K562 (cell line): ENCODE measurements around the gene FRMD5. TPM values are rescaled to one million over a fixed set of nuclear protein-coding genes. Genes with fewer than 3 reads are reported as not detected.

ENCODE experiments used
- ATAC-seq: fragments of 200-7000 bp; cut with Tn5 transposase; 3 replicates; pipeline ENCODE4 v1.9.1; 2020; ENCODE audit warnings: moderate library complexity
- BruUV-seq: library from RNA; stranded (reverse); fragments of 400-500 nt; replicated peaks from 2 replicates; lab custom pipeline; 2021; lab: Mats Ljungman, UMichigan
- CTCF ChIA-PET: fragments of 300-600 bp; formaldehyde crosslinking; extraction: SDS; loops from one replicate; lab custom pipeline; 2021; ENCODE audit warnings: low intra/inter-chr PET ratio; lab: Yijun Ruan, JAX
- POLR2A ChIA-PET: fragments of 300-600, 350-650 bp; sonication (Branson Sonifier 250); formaldehyde crosslinking; extraction: SDS; loops from one replicate; lab custom pipeline; 2021; ENCODE audit warnings: antibody characterized with exemption, inconsistent platforms; lab: Yijun Ruan, JAX
- DNase-seq, 4 experiments: peaks; one replicate each; pipeline versions ENCODE4 v3.0.0 to v3.0.0-alpha.2; 2011 to 2018; ENCODE audit warnings: low spot score in 3 of 4, mixed read lengths in 3 of 4; ENCODE audit errors: extremely low read depth in 1 of 4
- FAIRE-seq: peaks from 2 replicates; lab custom pipeline; 2011; peaks lifted over from hg19 to GRCh38; lab: Jason Lieb, UNC
- H2AFZ ChIP-seq: 2 replicates; pipeline ENCODE4 v1.6.0; 2011; ENCODE audit warnings: low read depth, low read length, control low read depth, inconsistent platforms
- H3K27ac ChIP-seq: fragments of 200-600 bp; 3 replicates; pipeline ENCODE4 v1.8.0; 2011; ENCODE audit warnings: low read depth, mild to moderate bottlenecking, control low read depth, inconsistent platforms, low read length, moderate library complexity, mixed read lengths; ENCODE audit errors: extremely low read depth
- H3K27me3 ChIP-seq, 2 experiments: fragments of 300-600 bp in 1 of 2; 2 replicates in 1 of 2; 3 replicates in 1 of 2; pipeline versions ENCODE4 v1.6.0 to v1.8.0; 2011; ENCODE audit warnings: inconsistent platforms in 2 of 2, low read length in 2 of 2, mild to moderate bottlenecking in 1 of 2, mixed read lengths in 1 of 2, moderate library complexity in 1 of 2; ENCODE audit not compliant: control insufficient read depth in 2 of 2, insufficient read depth in 2 of 2
- H3K36me3 ChIP-seq: fragments of 300-600 bp; 3 replicates; pipeline ENCODE4 v1.8.0; 2011; ENCODE audit warnings: mild to moderate bottlenecking, low read length, inconsistent platforms; ENCODE audit not compliant: control insufficient read depth, insufficient read depth
- H3K4me1 ChIP-seq, 2 experiments: fragments of 200-600 bp in 1 of 2; replicated peaks in 1 of 2; 2 replicates in 1 of 2; 3 replicates in 1 of 2; pipeline versions ENCODE4 v1.5.1 to v1.8.0; 2011; ENCODE audit warnings: inconsistent platforms in 2 of 2, low read length in 2 of 2, mild to moderate bottlenecking in 1 of 2, mixed read lengths in 1 of 2, moderate library complexity in 1 of 2; ENCODE audit not compliant: control insufficient read depth in 2 of 2, insufficient read depth in 2 of 2
- H3K4me2 ChIP-seq: 2 replicates; pipeline ENCODE4 v1.6.1; 2011; ENCODE audit warnings: low read length, control low read depth, inconsistent platforms, mixed read lengths; ENCODE audit not compliant: insufficient read depth
- H3K4me3 ChIP-seq: fragments of 200-600 bp; sonication (generic), shearing (Covaris generic); 2 replicates; pipeline ENCODE4 v1.5.1; 2016; ENCODE audit warnings: control low read depth, inconsistent platforms
- H3K79me2 ChIP-seq: fragments of 200-600 bp; 3 replicates; pipeline ENCODE4 v1.8.0; 2011; ENCODE audit warnings: low read length, inconsistent platforms; ENCODE audit not compliant: control insufficient read depth, insufficient read depth
- H3K9ac ChIP-seq, 2 experiments: 2 replicates each; pipeline versions ENCODE4 v1.6.0 to v1.6.1; 2011; ENCODE audit warnings: low read depth in 2 of 2, low read length in 2 of 2, control low read depth in 1 of 2, inconsistent platforms in 1 of 2, mild to moderate bottlenecking in 1 of 2, mixed read lengths in 1 of 2; ENCODE audit not compliant: insufficient read depth in 1 of 2
- H3K9me1 ChIP-seq: one replicate; pipeline ENCODE4 v1.6.0; 2011; ENCODE audit warnings: inconsistent platforms, mild to moderate bottlenecking, low read length, moderate library complexity; ENCODE audit not compliant: control insufficient read depth, insufficient read depth
- H3K9me3 ChIP-seq: replicated peaks from 2 replicates; pipeline ENCODE4 v1.5.1; 2011; ENCODE audit warnings: low read depth, low read length, inconsistent platforms; ENCODE audit not compliant: control insufficient read depth, insufficient read depth
- H4K20me1 ChIP-seq: replicated peaks from 2 replicates; pipeline ENCODE4 v1.6.1; 2011; ENCODE audit warnings: low read length, inconsistent platforms, mixed read lengths; ENCODE audit not compliant: control insufficient read depth, insufficient read depth
- ARID2 ChIP-seq: fragments of 450-650 bp; IDR thresholded peaks from 2 replicates; pipeline ENCODE4 v1.6.1; 2017; ENCODE audit warnings: antibody characterized with exemption, mild to moderate bottlenecking
- CBFA2T3 ChIP-seq: fragments of 450-650 bp; IDR thresholded peaks from 2 replicates; pipeline ENCODE4 v1.6.1; 2017
- ELF1 ChIP-seq: fragments of 200-800 bp; sonication (Bioruptor generic); IDR thresholded peaks from 2 replicates; pipeline ENCODE4 v1.6.1; 2016; ENCODE audit warnings: missing genetic modification characterization, missing compliant biosample characterization
- HCFC1 ChIP-seq: IDR thresholded peaks from 2 replicates; pipeline ENCODE4 v1.6.1; 2012; ENCODE audit warnings: low read depth, low read length, improper control_type of control experiment
- KDM5B ChIP-seq: fragments of 200-600 bp; sonication (generic); IDR thresholded peaks from 2 replicates; pipeline ENCODE4 v1.6.1; 2012; ENCODE audit warnings: low read depth, mild to moderate bottlenecking, moderate library complexity, low read length, control low read depth, inconsistent platforms; ENCODE audit not compliant: insufficient replicate concordance
- L3MBTL2 ChIP-seq: fragments of 450-650 bp; IDR thresholded peaks from 2 replicates; pipeline ENCODE4 v1.6.1; 2016; ENCODE audit warnings: mild to moderate bottlenecking, moderate library complexity
- NR3C1 ChIP-seq: sonication (generic); formaldehyde crosslinking; IDR thresholded peaks from 2 replicates; pipeline ENCODE4 v1.8.1; 2022; ENCODE audit warnings: missing genetic modification reagents
- RBM14 ChIP-seq: fragments of 200-400 bp; formaldehyde crosslinking; IDR thresholded peaks from 2 replicates; pipeline ENCODE4 v1.6.1; 2018; ENCODE audit warnings: low read depth, mild to moderate bottlenecking, low read length, moderate library complexity, borderline replicate concordance; ENCODE audit not compliant: insufficient read depth
- RBM39 ChIP-seq: fragments of 200-400 bp; formaldehyde crosslinking; optimal IDR thresholded peaks from 2 replicates; pipeline ENCODE3; 2018; ENCODE audit warnings: low read depth, low read length
- THRAP3 ChIP-seq: fragments of 450-650 bp; IDR thresholded peaks from 2 replicates; pipeline ENCODE4 v1.6.1; 2016; ENCODE audit warnings: mild to moderate bottlenecking, inconsistent platforms, borderline replicate concordance
- WGBS: fragments of 100-300 bp; shearing (Covaris generic); methylation state at CpG from one replicate; pipeline ENCODE4 v1.1.6; 2016; ENCODE audit warnings: low coverage, mixed read lengths; ENCODE audit not compliant: insufficient coverage; ENCODE audit errors: missing lambda C conversion rate; 5-methylcytosine and 5-hydroxymethylcytosine counted together
- in situ Hi-C: fragments of 300-500 bp; cut with MboI; formaldehyde crosslinking; loops from 4 replicates; pipeline ENCODE4 v1.15.0; 2018; ENCODE audit warnings: inconsistent platforms, mixed read lengths
- intact Hi-C: fragments of 100-400 bp; cut with micrococcal nuclease; formaldehyde crosslinking; loops from 2 replicates; pipeline ENCODE4 v1.14.2; 2022
- polyA plus RNA-seq, 8 experiments: library from polyadenylated mRNA; depleted of rRNA in 4 of 8; stranded (reverse) in 5 of 8; unstranded in 3 of 8; fragments of >200 nt; fragmentation: Nextera tagmentation in 2 of 8; fragmentation: Illumina TruSeq in 1 of 8; extraction: Ambion mirVana in 2 of 8; extraction: Trizol in 1 of 8; gene quantifications; 2 replicates each; pipeline versions ENCODE4 v1.2.1 to v1.2.3, GENCODE V29; 2011 to 2014; ENCODE audit warnings: inconsistent platforms in 1 of 8, missing spikeins in 1 of 8
- total RNA-seq, 7 experiments: library from RNA; depleted of rRNA in 6 of 7; stranded (reverse); fragments of >200 nt in 6 of 7; fragmentation: Illumina TruSeq in 2 of 7; extraction: Trizol in 2 of 7; gene quantifications; 2 replicates each; pipeline versions ENCODE4 v1.2.1 to v1.2.3, GENCODE V29; 2011 to 2021; ENCODE audit warnings: low replicate concordance in 1 of 7
- TF ChIP-seq, protein P1 (sequence below): fragments of 450-650 bp; IDR thresholded peaks from 2 replicates; pipeline ENCODE4 v1.6.1; 2017; ENCODE audit warnings: antibody characterized with exemption, mild to moderate bottlenecking
- TF ChIP-seq, protein P2 (sequence below): IDR thresholded peaks from 2 replicates; pipeline ENCODE4 v1.6.1; 2014; ENCODE audit warnings: antibody characterized with exemption
- TF ChIP-seq, protein P3 (sequence below): fragments of 250-450 bp; sonication (Bioruptor Pico); IDR thresholded peaks from 2 replicates; pipeline ENCODE4 v1.4.0; 2020

The FRMD5 gene
- total and polyA plus RNA-seq, 9 of the 15 experiments (the other 6 are each of a cell fraction or from before 2014, with no cell fraction given): 0.13 to 0.38 TPM; not detected in 7

DNA sequence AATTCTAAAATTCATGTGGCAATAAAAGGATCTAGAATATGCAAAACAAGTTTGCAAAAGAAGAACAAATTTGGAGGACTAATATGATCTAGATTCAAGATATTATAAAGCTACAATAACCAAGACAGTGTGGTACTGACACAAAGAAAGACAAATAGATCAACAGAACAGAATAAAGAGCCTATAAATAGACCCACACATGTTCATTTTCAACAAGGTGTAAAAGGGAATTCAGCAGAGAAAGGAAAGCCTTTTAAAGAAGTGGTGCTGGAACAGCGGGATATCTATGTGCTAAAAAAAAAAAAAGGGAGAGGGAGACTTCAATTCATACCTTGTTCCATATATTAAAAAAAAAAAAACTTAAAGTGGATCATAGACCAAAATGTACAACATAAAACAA, 219.3 kb downstream of the FRMD5 start:
- Histone ChIP-seq H3K4me1 (no peaks in the 10 kb centered on the region), H3K9me1 (no peaks in the 10 kb centered on the region), H3K4me3 (no peak overlapping the region), H3K36me3 (no peaks in the 10 kb centered on the region), H3K9me3 (no peaks in the 10 kb centered on the region), H4K20me1 (no peaks in the 10 kb centered on the region), H3K79me2 (no peaks in the 10 kb centered on the region), H3K9ac (no peak overlapping the region), H3K4me2 (no peak overlapping the region), H2AFZ (no peak overlapping the region), H3K27ac (no peak overlapping the region), H3K27me3 (peaks cover 3 to 12% of the 10 kb centered on the region in 2 experiments; a peak in 2 of 5 replicates)
- CTCF ChIA-PET: no interaction called here
- ATAC-seq: no peak
- in situ Hi-C loops (no loop called here), intact Hi-C loops (no loop called here)
- FAIRE-seq: no peak
- WGBS: 0% methylated on average over 1 of the region's 1 CpG
- no peak for DNase-seq
- no TSS peak for BruUV-seq
- POLR2A ChIA-PET: no interaction called here
- no peak for TF ChIP-seq NR3C1
- no peak for TF ChIP-seq KDM5B
- no peak for TF ChIP-seq L3MBTL2
- no peak for TF ChIP-seq THRAP3
- TF ChIP-seq, protein P1, sequence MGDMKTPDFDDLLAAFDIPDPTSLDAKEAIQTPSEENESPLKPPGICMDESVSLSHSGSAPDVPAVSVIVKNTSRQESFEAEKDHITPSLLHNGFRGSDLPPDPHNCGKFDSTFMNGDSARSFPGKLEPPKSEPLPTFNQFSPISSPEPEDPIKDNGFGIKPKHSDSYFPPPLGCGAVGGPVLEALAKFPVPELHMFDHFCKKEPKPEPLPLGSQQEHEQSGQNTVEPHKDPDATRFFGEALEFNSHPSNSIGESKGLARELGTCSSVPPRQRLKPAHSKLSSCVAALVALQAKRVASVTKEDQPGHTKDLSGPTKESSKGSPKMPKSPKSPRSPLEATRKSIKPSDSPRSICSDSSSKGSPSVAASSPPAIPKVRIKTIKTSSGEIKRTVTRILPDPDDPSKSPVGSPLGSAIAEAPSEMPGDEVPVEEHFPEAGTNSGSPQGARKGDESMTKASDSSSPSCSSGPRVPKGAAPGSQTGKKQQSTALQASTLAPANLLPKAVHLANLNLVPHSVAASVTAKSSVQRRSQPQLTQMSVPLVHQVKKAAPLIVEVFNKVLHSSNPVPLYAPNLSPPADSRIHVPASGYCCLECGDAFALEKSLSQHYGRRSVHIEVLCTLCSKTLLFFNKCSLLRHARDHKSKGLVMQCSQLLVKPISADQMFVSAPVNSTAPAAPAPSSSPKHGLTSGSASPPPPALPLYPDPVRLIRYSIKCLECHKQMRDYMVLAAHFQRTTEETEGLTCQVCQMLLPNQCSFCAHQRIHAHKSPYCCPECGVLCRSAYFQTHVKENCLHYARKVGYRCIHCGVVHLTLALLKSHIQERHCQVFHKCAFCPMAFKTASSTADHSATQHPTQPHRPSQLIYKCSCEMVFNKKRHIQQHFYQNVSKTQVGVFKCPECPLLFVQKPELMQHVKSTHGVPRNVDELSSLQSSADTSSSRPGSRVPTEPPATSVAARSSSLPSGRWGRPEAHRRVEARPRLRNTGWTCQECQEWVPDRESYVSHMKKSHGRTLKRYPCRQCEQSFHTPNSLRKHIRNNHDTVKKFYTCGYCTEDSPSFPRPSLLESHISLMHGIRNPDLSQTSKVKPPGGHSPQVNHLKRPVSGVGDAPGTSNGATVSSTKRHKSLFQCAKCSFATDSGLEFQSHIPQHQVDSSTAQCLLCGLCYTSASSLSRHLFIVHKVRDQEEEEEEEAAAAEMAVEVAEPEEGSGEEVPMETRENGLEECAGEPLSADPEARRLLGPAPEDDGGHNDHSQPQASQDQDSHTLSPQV: no peak
- TF ChIP-seq CBFA2T3: no peak
- TF ChIP-seq, protein P2, sequence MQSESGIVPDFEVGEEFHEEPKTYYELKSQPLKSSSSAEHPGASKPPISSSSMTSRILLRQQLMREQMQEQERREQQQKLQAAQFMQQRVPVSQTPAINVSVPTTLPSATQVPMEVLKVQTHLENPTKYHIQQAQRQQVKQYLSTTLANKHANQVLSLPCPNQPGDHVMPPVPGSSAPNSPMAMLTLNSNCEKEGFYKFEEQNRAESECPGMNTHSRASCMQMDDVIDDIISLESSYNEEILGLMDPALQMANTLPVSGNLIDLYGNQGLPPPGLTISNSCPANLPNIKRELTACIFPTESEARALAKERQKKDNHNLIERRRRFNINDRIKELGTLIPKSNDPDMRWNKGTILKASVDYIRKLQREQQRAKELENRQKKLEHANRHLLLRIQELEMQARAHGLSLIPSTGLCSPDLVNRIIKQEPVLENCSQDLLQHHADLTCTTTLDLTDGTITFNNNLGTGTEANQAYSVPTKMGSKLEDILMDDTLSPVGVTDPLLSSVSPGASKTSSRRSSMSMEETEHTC: no peak
- TF ChIP-seq RBM39: no peak
- TF ChIP-seq ARID2: no peak
- TF ChIP-seq, protein P3, sequence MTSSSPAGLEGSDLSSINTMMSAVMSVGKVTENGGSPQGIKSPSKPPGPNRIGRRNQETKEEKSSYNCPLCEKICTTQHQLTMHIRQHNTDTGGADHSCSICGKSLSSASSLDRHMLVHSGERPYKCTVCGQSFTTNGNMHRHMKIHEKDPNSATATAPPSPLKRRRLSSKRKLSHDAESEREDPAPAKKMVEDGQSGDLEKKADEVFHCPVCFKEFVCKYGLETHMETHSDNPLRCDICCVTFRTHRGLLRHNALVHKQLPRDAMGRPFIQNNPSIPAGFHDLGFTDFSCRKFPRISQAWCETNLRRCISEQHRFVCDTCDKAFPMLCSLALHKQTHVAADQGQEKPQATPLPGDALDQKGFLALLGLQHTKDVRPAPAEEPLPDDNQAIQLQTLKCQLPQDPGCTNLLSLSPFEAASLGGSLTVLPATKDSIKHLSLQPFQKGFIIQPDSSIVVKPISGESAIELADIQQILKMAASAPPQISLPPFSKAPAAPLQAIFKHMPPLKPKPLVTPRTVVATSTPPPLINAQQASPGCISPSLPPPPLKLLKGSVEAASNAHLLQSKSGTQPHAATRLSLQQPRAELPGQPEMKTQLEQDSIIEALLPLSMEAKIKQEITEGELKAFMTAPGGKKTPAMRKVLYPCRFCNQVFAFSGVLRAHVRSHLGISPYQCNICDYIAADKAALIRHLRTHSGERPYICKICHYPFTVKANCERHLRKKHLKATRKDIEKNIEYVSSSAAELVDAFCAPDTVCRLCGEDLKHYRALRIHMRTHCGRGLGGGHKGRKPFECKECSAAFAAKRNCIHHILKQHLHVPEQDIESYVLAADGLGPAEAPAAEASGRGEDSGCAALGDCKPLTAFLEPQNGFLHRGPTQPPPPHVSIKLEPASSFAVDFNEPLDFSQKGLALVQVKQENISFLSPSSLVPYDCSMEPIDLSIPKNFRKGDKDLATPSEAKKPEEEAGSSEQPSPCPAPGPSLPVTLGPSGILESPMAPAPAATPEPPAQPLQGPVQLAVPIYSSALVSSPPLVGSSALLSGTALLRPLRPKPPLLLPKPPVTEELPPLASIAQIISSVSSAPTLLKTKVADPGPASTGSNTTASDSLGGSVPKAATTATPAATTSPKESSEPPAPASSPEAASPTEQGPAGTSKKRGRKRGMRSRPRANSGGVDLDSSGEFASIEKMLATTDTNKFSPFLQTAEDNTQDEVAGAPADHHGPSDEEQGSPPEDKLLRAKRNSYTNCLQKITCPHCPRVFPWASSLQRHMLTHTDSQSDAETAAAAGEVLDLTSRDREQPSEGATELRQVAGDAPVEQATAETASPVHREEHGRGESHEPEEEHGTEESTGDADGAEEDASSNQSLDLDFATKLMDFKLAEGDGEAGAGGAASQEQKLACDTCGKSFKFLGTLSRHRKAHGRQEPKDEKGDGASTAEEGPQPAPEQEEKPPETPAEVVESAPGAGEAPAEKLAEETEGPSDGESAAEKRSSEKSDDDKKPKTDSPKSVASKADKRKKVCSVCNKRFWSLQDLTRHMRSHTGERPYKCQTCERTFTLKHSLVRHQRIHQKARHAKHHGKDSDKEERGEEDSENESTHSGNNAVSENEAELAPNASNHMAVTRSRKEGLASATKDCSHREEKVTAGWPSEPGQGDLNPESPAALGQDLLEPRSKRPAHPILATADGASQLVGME (CRISPR knock-in tag): no peak
- TF ChIP-seq RBM14: no peak
- TF ChIP-seq HCFC1: no peak
- no peak for TF ChIP-seq ELF1 (tag)
